ENCODE results near the gene METRNL.
"Not testable (repeated sequence)": the region's sequence is repeated elsewhere in the genome, so short reads cannot be mapped to it uniquely, and the experiment has no call there.

METRNL gene

DNA sequence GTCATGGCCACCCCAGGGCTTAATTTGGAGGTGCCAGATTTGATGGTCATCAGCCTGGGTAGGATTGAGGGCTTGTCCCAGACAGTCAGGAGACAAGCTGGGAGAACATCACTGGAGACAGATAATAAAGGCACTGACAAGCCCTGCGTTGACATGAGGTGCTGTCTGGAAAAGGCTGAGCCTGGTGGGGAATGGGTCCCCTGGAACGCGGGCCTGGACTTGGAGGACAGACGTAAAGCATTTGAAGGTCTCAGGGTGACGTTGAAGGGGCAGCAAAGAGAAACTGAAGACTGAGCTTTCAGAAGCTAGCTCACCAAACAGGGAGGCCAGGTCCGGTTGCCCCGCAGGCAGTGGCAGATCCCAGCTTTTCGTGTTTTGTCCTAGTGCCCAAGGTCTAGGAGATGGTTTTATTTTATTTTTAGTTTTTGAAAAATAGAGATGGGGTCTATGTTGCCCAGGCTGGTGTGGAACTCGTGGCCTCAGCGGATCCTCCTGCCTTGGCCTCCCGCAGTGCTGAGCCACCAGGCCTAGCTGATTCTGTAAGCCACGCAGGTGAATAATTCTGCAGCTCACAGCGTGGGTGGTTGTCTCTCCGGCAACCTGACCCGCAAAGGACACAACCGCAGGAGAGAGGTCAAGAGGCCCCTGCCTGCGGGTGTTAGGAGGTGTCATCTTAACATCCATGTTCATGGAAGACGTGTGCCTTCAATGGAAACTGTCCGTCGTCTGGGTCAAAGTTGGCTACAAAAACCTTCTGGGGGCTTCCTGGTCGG lies 37.6 kb downstream of the METRNL start:
- peak in 1 of 2 donors; percentile 60 for DNase-seq
- TF ChIP-seq, protein P1, sequence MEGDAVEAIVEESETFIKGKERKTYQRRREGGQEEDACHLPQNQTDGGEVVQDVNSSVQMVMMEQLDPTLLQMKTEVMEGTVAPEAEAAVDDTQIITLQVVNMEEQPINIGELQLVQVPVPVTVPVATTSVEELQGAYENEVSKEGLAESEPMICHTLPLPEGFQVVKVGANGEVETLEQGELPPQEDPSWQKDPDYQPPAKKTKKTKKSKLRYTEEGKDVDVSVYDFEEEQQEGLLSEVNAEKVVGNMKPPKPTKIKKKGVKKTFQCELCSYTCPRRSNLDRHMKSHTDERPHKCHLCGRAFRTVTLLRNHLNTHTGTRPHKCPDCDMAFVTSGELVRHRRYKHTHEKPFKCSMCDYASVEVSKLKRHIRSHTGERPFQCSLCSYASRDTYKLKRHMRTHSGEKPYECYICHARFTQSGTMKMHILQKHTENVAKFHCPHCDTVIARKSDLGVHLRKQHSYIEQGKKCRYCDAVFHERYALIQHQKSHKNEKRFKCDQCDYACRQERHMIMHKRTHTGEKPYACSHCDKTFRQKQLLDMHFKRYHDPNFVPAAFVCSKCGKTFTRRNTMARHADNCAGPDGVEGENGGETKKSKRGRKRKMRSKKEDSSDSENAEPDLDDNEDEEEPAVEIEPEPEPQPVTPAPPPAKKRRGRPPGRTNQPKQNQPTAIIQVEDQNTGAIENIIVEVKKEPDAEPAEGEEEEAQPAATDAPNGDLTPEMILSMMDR (IDR thresholded peaks at IDR 0.05), result no peak

DNA sequence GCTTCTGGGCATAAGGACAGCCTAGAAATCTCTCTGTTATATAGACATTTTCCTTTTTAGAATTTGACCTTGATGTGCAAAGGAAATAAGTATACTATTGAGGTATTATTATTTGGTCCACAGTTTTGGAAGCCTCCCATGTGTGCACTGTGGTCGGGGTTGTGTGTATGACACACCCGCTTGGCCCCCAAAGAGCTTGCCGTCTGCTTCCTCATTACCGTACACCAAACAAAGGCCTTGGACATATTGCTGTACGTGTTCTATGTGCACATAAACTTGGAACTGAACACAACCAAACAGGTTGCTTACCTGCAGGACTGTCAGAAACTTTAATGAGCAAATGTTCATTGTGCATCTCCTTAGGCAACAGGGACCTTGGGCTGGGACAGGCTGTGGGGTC lies 38.2 kb downstream of the METRNL start:
- H3K4me3 ChIP-seq, result no peak overlapping the region
- H3K36me3 ChIP-seq, result no peaks in the 10 kb centered on the region
- TF ChIP-seq, protein P1 (IDR thresholded peaks at IDR 0.05), result no peak
- H3K27ac ChIP-seq, result no peak overlapping the region
- no peaks in the 10 kb centered on the region for H3K9me3 ChIP-seq
- H3K4me1 ChIP-seq, result peaks cover 0 to 3% (median 0%) of the 10 kb centered on the region in 4 donors
- no peaks in the 10 kb centered on the region for H3K27me3 ChIP-seq
- peak in 1 of 2 donors; percentile 43 for DNase-seq
- intact Hi-C loops (cut with DNase I; ENCODE audit: low total_unique reads), result no loop called here

More for the DNA sequence above, 37.6 kb downstream of the METRNL start:
- no peaks in the 10 kb centered on the region for H3K36me3 ChIP-seq
- intact Hi-C loops (cut with DNase I; ENCODE audit: low total_unique reads), result no loop called here
- H3K27ac ChIP-seq, result no peak overlapping the region
- H3K4me1 ChIP-seq, result peaks cover 0 to 3% (median 0%) of the 10 kb centered on the region in 4 donors
- H3K27me3 ChIP-seq, result no peaks in the 10 kb centered on the region
- no peak overlapping the region for H3K4me3 ChIP-seq
- no peaks in the 10 kb centered on the region for H3K9me3 ChIP-seq

DNA sequence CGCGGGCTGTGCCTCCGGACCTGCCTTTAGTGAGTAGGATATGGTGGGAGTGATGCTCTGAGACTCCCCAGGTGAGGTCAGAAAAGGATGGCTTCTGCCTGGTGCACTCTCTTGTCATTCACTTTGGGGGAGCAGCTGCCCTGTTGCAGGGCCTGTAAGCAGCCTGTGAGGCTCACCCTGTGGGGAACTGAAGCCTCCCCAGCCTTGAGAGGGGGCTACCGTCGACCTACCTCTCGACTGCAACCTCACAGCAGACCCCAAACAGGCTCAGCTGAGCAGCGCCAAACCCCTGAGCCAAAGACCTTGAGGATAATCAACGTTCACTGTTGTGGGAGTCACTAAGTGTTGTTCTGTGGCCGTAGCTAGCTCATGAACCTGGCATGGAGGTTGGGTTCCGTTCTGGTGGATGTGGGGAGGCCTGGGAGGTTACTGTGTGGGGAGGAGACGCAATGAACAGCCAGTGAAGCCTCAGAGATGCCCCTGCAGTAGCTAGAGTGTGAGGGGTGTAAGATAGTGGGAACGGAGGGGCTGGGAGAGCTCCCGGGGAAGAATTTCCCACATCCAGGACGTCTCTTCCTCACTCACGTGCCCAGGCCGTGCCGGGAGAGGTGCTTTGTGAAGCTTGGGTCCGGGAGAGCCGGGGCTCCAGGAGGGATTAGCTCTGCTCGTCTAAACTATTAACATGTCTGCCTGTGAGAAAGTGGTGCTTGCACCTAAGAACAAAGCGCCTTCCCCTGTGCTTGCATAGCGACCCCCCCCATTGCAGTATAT lies 38.8 kb downstream of the METRNL start:
- Histone ChIP-seq H3K9me3 (no peaks in the 10 kb centered on the region), H3K4me1 (peaks cover 0 to 3% (median 0%) of the 10 kb centered on the region in 4 donors), H3K27ac (no peak overlapping the region), H3K36me3 (no peaks in the 10 kb centered on the region), H3K4me3 (no peak overlapping the region), H3K27me3 (no peaks in the 10 kb centered on the region)
- TF ChIP-seq, protein P1 (IDR thresholded peaks at IDR 0.05), result no peak
- intact Hi-C loops (cut with DNase I; ENCODE audit: low total_unique reads), result no loop called here
- DNase-seq, result peak in 1 of 2 donors; percentile 48

DNA sequence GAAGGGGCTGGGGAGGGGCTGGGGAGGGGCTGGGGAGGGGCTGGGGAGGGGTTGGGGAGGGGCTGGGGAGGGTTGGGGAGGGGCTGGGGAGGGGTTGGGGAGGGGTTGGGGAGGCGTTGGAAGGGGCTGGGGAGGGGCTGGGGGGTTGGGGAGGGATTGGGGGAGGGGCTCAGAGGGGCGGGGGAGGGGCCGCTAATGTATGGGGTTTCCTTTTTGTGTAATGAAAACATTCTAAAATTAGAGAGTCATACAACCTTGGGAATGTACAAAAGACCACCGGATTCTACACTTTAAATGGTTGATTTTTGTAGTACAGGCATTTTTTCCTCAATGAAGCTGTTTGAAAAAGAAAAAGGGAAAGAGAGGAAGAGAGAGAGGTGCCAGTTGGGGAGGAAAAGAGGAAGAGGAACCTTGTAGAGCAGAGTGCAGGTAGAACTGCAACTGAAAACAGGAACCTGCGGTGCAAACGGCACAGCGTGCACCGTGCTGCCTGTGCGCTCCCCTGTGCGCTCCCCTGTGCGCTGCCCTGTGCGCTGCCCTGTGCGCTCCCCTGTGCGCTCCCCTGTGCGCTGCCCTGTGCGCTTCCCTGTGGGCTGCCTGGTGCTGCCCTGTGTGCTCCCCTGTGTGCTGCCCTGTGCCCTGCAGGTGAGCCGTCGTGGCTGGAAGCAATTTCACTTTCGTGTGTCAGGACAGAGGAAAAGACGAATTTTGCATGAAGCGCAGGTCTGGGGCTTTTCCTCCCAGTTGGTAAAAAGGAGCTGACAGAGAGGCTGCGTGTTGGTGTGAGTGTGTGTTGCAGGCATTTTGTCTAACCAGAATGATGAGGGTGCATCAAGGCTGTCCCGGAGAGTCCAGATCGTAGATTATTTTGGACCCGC lies 40.8 kb downstream of the METRNL start:
- Histone ChIP-seq H3K27me3 (no peaks in the 10 kb centered on the region), H3K4me1 (peaks cover 0 to 3% (median 0%) of the 10 kb centered on the region in 4 donors), H3K36me3 (no peaks in the 10 kb centered on the region), H3K27ac (no peak overlapping the region), H3K9me3 (no peaks in the 10 kb centered on the region), H3K4me3 (no peak overlapping the region)
- intact Hi-C loops (cut with DNase I; ENCODE audit: low total_unique reads), result no loop called here
- peak in 1 of 2 donors; percentile 54 for DNase-seq
- TF ChIP-seq, protein P1 (IDR thresholded peaks at IDR 0.05), result no peak

DNA sequence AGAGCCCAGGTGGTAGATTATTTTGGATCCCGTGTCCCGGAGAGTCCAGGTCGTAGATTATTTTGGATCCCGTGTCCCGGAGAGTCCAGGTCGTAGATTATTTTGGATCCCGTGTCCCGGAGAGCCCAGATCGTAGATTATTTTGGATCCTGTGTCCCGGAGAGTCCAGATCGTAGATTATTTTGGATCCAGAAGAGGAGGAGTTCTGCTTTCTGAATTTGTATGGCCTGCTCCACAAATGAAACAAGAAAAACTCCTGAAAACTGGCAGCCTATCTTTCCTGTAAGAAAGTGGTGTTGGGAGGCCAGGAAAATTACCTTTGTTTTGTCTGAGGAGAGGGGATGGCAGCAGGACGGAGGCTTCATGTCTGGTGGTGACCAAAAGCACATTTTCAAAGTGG lies 42.1 kb downstream of the METRNL start:
- Histone ChIP-seq H3K27ac (peak overlapping the region in 1 of 2 donors; percentile 25), H3K4me3 (peak overlapping the region in 1 of 2 donors; percentile 4)
- H3K36me3 ChIP-seq; H3K4me1 ChIP-seq; H3K9me3 ChIP-seq; intact Hi-C loops (cut with DNase I; ENCODE audit: low total_unique reads); H3K27me3 ChIP-seq; DNase-seq: not testable (repeated sequence)

Data from tibial artery (tissue), 4 donors.